ENCODE measurements around the gene ENGASE. TPM values are rescaled to one million over a fixed set of nuclear protein-coding genes. Genes with fewer than 3 reads are reported as not detected.

Gene ENGASE
- total RNA-seq, 1 experiment from 2014 or later: 4.3 TPM

Other genes with a start within 250 kb of the ENGASE start
- gene USP36, start 234.0 kb upstream of the ENGASE start, total RNA-seq (2014; rRNA removed; shearing (Covaris generic)): 14.3 and 20.4 TPM in 2 replicates
- not detected in 2 replicates for gene CEP295NL, start 171.6 kb upstream of the ENGASE start, total RNA-seq (2014; rRNA removed; shearing (Covaris generic))
- gene TIMP2, start 149.4 kb upstream of the ENGASE start, total RNA-seq (2014; rRNA removed; shearing (Covaris generic)): 59.0 and 73.3 TPM in 2 replicates
- 742 and 897 TPM in 2 replicates for gene LGALS3BP, start 94.9 kb upstream of the ENGASE start, total RNA-seq (2014; rRNA removed; shearing (Covaris generic))
- 56.9 and 59.0 TPM in 2 replicates for gene CANT1, start 65.1 kb upstream of the ENGASE start, total RNA-seq (2014; rRNA removed; shearing (Covaris generic))
- gene C1QTNF1, start 50.7 kb upstream of the ENGASE start, total RNA-seq (2014; rRNA removed; shearing (Covaris generic)): 0.56 and 2.6 TPM in 2 replicates